ENCODE measurements around the gene ABCC4. TPM values are rescaled to one million over a fixed set of nuclear protein-coding genes. Genes with fewer than 3 reads are reported as not detected.

Gene ABCC4
- total RNA-seq, 1 experiment from 2014 or later: 52.0 TPM

DNA sequence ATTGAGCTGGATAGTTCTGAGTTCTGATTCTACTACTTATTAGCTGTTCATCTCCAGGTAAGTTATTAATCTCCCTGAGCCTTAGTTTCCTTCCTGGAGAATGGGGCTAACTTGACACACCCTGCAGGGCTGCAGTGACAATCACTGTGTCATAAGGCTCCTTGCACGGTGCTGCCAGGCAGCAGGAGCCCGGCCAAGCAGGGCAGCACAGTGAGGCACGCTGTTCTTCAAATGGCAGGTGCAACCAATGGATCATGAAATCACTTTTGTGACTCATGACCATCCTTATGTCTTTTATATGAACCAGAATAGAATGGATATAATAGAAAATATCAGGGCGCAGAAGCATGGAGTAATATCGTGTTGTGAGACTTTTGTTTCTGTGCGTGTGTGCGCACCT, 242.6 kb downstream of the ABCC4 start:
- H3K27me3 ChIP-seq (replicated peaks; ENCODE audit: insufficient read depth, low read depth, low read length, poor library complexity): no peaks in the 10 kb centered on the region
- H3K36me3 ChIP-seq (ENCODE audit: insufficient read depth, low read length, poor library complexity, severe bottlenecking): no peaks in the 10 kb centered on the region
- no peaks in the 10 kb centered on the region for H3K4me1 ChIP-seq (ENCODE audit: insufficient read depth, low read length, poor library complexity, severe bottlenecking)
- H3K9me3 ChIP-seq (ENCODE audit: low read depth, low read length, poor library complexity, severe bottlenecking): no peaks in the 10 kb centered on the region
- CTCF ChIA-PET: no interaction called here
- intact Hi-C loops (cut with micrococcal nuclease; ENCODE audit: unreplicated experiment): no loop called here
- H3K4me3 ChIP-seq (ENCODE audit: low read depth, low read length, poor library complexity, severe bottlenecking): no peak overlapping the region
- no peak overlapping the region for H3K27ac ChIP-seq (ENCODE audit: low read depth, low read length, poor library complexity, severe bottlenecking)
- no TSS peak for BruUV-seq (replicated peaks)
- DNase-seq (ENCODE audit: low spot score): no peak
- POLR2A ChIA-PET (ENCODE audit: low non-redundant PET): no interaction called here
- TF ChIP-seq, protein P1, sequence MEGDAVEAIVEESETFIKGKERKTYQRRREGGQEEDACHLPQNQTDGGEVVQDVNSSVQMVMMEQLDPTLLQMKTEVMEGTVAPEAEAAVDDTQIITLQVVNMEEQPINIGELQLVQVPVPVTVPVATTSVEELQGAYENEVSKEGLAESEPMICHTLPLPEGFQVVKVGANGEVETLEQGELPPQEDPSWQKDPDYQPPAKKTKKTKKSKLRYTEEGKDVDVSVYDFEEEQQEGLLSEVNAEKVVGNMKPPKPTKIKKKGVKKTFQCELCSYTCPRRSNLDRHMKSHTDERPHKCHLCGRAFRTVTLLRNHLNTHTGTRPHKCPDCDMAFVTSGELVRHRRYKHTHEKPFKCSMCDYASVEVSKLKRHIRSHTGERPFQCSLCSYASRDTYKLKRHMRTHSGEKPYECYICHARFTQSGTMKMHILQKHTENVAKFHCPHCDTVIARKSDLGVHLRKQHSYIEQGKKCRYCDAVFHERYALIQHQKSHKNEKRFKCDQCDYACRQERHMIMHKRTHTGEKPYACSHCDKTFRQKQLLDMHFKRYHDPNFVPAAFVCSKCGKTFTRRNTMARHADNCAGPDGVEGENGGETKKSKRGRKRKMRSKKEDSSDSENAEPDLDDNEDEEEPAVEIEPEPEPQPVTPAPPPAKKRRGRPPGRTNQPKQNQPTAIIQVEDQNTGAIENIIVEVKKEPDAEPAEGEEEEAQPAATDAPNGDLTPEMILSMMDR (conservative IDR thresholded peaks at IDR 0.05; ENCODE audit: low read depth, low read length): no peak
- TF ChIP-seq EZH2 (IDR thresholded peaks at IDR 0.05; ENCODE audit: borderline replicate concordance, low read depth, low read length, poor library complexity, severe bottlenecking): no peak

DNA sequence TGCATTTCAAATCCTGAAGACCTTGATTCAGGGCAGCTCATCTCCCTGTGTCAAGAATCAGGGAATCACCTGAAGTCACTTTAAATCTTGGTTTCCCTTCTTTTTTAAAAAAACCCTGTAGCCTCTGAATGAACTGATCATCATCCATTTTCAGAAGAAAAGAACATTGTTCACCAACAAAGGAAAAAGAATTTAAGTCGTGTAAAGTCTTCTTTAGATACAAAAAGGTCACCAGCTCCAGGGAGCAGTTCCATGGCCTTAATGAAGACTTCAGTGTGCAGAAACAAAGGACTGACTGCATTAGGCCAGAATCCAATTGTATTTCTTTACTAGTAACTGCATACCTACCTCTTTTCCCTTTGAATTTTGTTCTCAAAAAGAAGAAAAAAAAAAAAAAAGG, 245.0 kb downstream of the ABCC4 start:
- no peaks in the 10 kb centered on the region for H3K27me3 ChIP-seq (replicated peaks; ENCODE audit: insufficient read depth, low read depth, low read length, poor library complexity)
- no peak for DNase-seq (ENCODE audit: low spot score)
- no TSS peak for BruUV-seq (replicated peaks)
- no peaks in the 10 kb centered on the region for H3K4me1 ChIP-seq (ENCODE audit: insufficient read depth, low read length, poor library complexity, severe bottlenecking)
- H3K36me3 ChIP-seq (ENCODE audit: insufficient read depth, low read length, poor library complexity, severe bottlenecking): no peaks in the 10 kb centered on the region
- ChIA-PET POLR2A (ENCODE audit: low non-redundant PET) (no interaction called here), CTCF (no interaction called here)
- H3K4me3 ChIP-seq (ENCODE audit: low read depth, low read length, poor library complexity, severe bottlenecking): no peak overlapping the region
- TF ChIP-seq, protein P1 (conservative IDR thresholded peaks at IDR 0.05; ENCODE audit: low read depth, low read length): no peak
- no peak for TF ChIP-seq EZH2 (IDR thresholded peaks at IDR 0.05; ENCODE audit: borderline replicate concordance, low read depth, low read length, poor library complexity, severe bottlenecking)
- no peak overlapping the region for H3K27ac ChIP-seq (ENCODE audit: low read depth, low read length, poor library complexity, severe bottlenecking)
- H3K9me3 ChIP-seq (ENCODE audit: low read depth, low read length, poor library complexity, severe bottlenecking): no peaks in the 10 kb centered on the region
- intact Hi-C loops (cut with micrococcal nuclease; ENCODE audit: unreplicated experiment): no loop called here

DNA sequence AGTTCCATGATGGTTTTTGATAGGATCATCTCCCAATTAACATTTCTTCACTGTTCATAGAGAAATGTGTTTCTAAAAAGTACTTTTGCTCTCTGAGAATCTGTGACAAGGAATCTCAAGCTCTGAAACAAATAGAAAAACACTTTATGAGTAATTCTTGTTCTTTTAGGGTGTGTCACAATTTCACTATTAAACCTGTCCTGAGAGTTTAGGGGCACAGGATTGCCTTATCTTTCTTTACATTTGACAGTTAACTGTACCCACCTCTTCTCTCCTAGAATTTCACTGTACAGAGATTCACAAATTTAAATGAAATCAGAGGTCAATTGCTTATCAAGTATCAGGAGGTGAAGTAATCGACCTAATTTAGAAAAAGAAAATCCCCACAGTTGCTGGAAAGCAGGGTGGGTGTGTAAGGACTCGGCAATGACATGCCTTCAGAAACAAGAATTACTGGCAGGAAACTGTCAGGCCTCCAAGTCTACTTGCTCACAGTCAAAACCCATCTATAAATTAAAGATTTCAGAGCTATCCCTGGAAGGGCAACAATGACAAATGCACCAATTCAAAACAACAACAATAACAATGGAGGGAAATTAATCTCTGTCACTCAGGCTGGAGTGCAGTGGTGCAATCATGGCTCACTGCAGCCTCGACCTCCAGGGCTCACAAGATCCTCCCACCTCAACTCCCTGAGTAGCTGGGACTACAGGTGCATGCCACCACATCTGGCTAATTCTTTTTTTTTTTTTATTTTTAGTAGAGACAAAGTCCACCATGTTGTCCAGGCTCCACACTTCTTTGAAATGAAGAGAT, 250.2 kb downstream of the ABCC4 start:
- no peaks in the 10 kb centered on the region for H3K36me3 ChIP-seq (ENCODE audit: insufficient read depth, low read length, poor library complexity, severe bottlenecking)
- BruUV-seq (replicated peaks): no TSS peak
- H3K27me3 ChIP-seq (replicated peaks; ENCODE audit: insufficient read depth, low read depth, low read length, poor library complexity): no peaks in the 10 kb centered on the region
- DNase-seq (ENCODE audit: low spot score): no peak
- no peak for TF ChIP-seq EZH2 (IDR thresholded peaks at IDR 0.05; ENCODE audit: borderline replicate concordance, low read depth, low read length, poor library complexity, severe bottlenecking)
- TF ChIP-seq, protein P1 (conservative IDR thresholded peaks at IDR 0.05; ENCODE audit: low read depth, low read length): no peak
- H3K4me1 ChIP-seq (ENCODE audit: insufficient read depth, low read length, poor library complexity, severe bottlenecking): no peaks in the 10 kb centered on the region
- no peaks in the 10 kb centered on the region for H3K9me3 ChIP-seq (ENCODE audit: low read depth, low read length, poor library complexity, severe bottlenecking)
- ChIA-PET CTCF (no interaction called here), POLR2A (ENCODE audit: low non-redundant PET) (no interaction called here)
- no peak overlapping the region for H3K4me3 ChIP-seq (ENCODE audit: low read depth, low read length, poor library complexity, severe bottlenecking)
- no peak overlapping the region for H3K27ac ChIP-seq (ENCODE audit: low read depth, low read length, poor library complexity, severe bottlenecking)
- intact Hi-C loops (cut with micrococcal nuclease; ENCODE audit: unreplicated experiment): no loop called here

All from A673 (cell line).